NB4 (cell line): Measurements from ENCODE around the gene CYBB.

Source experiments
- MYC ChIP-seq: IDR thresholded peaks from 2 replicates; pipeline ENCODE4 v1.6.1; 2011; ENCODE audit warnings: low read depth, low read length
- POLR2A ChIP-seq: IDR thresholded peaks from 2 replicates; pipeline ENCODE4 v1.6.1; 2011; ENCODE audit warnings: mild to moderate bottlenecking; ENCODE audit not compliant: insufficient read length; ENCODE audit errors: extremely low read depth
- TF ChIP-seq, protein P1 (sequence below): IDR thresholded peaks from one replicate; pipeline ENCODE4 v1.5.1; 2012; ENCODE audit warnings: low read depth, low read length

DNA sequence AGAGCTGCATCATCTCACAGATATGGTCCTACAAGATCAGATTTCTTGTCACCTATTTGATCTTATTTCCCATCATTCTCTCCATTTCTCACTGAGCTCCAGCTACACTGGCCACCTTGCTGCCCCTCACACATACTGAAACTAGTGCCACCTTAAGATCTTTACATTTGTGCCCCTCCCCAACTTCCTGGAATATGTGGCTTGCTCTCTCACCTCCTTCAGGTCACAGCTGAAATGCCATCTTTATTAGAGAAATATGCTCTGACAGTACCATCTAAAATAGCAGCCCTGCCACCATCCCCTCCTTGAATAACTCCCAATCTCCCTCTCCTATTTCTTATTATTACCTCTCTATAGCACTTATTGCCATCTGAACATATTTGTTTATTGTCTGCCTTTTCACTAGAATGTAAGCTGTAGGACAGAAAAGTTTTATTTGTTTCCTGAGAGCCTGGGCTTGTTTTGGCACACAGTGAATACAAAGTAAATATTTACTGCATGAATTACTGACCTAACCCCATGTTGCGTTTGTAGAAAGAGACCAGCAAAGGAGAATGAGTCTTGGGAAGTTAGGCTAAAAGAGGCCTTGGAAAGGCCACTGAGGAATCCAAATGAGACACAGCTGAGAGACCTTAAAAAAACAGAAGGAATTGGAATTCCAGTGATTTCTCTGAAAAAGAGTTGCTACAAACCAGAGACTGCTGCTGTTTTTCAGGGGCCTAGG is 44.8 kb downstream of the CYBB start:
- TF ChIP-seq, protein P1, sequence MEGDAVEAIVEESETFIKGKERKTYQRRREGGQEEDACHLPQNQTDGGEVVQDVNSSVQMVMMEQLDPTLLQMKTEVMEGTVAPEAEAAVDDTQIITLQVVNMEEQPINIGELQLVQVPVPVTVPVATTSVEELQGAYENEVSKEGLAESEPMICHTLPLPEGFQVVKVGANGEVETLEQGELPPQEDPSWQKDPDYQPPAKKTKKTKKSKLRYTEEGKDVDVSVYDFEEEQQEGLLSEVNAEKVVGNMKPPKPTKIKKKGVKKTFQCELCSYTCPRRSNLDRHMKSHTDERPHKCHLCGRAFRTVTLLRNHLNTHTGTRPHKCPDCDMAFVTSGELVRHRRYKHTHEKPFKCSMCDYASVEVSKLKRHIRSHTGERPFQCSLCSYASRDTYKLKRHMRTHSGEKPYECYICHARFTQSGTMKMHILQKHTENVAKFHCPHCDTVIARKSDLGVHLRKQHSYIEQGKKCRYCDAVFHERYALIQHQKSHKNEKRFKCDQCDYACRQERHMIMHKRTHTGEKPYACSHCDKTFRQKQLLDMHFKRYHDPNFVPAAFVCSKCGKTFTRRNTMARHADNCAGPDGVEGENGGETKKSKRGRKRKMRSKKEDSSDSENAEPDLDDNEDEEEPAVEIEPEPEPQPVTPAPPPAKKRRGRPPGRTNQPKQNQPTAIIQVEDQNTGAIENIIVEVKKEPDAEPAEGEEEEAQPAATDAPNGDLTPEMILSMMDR, result no peak
- TF ChIP-seq POLR2A (no peak), MYC (no peak)
